Activated CD4-positive, alpha-beta T cell treated with anti-CD3 and anti-CD28 coated beads for 48 hours (primary cell): ENCODE results near the gene ATP7A.

Experiments
- DNase-seq: peaks from one replicate; pipeline ENCODE4 v3.0.0-alpha.2; 2020

Gene ATP7A

DNA sequence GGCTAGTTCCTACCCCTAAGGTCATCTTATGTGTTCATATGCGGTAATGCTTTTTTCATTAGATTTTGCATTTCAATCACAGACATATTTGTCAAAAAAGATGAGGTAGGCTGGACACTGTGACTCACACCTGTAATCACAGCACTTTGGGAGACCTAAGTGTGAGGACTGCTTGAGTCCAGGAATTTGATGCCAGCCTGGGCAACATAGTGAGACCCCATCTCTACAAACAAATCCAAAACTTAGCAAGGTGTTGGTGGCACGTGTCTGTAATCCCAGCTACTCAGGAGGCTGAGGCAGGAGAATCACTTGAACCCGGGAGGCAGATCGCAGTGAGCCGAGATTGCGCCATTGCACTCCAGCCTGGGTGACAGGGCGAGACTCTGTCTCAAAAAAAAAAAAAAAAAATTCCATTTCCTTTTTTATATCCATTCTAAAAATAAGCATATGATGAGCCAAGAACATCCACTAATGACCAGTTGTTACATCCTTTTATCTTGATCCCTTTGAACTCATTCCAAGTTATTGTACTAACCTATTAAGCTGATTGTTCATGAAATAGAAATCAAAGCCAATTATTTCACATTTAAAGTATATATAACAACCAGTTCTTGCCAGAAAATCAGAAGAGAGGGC lies 35.5 kb downstream of the ATP7A start:
- DNase-seq, result no peak

DNA sequence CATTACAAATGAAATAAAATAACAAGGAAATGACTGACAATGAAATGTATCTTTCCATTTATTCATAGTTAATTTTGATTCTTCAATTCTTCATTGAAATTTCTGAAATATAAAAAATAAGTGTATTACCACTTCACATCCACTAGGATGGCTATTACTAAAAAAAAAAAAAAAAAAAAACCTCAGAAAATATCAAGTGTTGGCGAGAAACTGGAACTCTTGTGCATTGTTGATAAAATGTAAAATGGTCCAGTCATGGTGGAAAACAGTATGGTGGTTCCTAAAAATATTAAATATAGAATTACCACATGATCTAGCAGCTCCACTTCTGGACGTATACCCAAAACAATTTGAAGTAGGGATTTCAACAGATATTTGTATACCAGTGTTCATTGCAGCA lies 36.1 kb downstream of the ATP7A start:
- DNase-seq, result no peak

DNA sequence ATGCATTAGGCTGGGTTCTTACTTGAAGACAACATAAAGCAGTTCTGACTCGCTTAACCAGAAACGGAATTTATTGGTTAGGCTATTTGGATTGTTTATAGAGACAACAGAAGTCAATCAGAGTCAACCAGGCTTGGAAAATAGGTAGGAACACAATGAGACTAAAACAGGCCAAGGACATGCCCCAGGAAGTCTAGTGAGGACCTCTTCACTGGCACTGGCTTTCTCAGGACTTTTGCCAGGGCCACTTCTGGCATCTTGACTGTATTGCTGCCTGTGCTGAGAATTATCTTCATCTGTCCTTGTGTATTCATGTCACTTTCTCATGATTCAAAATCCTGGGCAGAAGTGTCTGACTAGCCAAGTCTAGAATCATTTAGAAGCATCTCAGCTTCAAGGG lies 39.3 kb downstream of the ATP7A start:
- DNase-seq, result no peak

DNA sequence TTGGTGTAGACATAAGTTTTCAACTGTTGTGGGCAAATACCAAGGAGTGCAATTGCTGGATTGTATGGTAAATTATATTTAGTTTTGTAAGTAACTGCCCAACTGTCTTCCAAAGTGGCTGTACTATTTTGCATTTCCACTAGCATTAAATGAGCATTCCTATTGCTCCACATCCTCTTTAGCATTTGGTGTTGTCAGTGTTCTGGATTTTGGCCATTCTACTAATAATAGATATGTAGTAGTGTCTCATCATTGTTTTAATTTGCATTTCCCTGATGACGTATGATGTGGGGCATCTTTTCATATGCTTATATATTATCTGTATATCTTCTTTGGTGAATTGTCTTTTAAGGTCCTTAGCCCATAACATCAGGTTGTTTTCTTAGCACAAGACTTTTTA lies 41.7 kb downstream of the ATP7A start:
- no peak for DNase-seq

DNA sequence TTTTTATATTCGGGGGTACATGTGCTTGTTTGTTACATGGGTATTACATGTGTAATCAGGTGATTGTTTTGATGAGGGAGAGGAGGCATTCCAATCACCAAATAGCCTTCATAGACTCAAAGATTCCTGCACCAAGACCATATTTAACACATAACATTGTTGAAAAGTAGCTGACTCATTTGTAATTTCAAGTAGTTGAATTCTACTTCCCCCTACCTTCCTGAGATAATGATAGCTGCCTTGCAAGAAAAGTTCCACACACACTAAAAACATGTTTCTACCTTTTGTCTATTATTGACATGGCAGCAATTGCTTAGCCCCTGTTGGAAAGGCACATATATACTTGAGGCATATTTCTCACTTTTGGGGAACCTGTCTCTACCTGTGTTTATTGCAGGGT lies 42.8 kb downstream of the ATP7A start:
- no peak for DNase-seq

DNA sequence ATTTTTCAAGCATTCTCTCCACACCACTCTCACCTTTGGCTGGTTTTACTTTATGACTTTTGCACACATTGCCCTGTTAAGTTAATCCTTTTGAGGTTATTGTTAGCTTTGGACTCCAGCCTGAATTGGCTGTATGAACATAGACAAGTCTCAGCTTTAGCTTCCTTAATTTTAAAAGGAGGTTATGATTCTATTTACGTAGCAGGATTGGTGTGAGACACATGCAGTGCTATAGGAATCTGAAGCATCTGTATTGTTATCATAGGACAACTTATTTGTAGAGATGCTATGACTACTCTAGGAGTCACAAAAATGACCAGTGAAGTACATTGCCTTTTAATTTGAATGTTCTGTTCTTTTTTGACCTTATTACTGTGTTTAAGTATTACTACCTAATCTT lies 43.2 kb downstream of the ATP7A start:
- no peak for DNase-seq

DNA sequence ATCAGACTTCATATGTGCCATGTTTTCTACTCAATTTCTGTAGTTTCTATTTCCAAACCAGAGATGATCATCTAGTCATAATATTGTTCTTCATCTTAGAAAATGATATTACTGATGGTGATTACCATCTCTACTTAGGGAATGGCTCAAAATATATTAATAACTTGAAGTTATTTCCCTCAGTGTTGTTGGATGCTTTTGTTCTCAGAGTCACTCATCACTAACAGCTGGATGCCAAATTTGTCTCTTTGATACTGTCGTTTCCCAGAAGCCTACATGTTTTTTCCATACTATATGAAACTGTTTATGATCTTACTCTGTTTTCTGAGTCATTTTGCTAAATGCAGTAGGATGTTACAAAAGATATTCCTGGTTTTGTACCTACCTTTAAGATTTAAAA lies 50.1 kb downstream of the ATP7A start:
- no peak for DNase-seq

DNA sequence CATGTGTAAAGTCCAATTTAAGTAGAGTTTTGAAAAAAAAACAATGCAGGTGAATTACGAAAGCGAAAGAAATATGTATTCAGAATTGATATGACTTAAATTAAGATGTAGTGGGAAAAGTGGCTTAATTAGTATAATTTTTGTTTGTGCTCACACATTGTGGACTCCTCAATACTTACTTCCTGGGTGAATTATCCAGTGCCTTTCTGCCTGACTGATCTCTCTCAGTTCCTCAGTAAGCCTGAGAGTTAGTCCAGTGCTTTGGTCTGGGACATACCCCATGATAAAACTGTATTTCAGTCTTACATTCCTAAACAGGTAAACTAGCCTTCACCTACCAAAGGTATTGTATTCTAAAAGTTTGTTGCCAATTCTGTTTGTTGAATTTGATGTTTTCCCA lies 50.6 kb downstream of the ATP7A start:
- no peak for DNase-seq

DNA sequence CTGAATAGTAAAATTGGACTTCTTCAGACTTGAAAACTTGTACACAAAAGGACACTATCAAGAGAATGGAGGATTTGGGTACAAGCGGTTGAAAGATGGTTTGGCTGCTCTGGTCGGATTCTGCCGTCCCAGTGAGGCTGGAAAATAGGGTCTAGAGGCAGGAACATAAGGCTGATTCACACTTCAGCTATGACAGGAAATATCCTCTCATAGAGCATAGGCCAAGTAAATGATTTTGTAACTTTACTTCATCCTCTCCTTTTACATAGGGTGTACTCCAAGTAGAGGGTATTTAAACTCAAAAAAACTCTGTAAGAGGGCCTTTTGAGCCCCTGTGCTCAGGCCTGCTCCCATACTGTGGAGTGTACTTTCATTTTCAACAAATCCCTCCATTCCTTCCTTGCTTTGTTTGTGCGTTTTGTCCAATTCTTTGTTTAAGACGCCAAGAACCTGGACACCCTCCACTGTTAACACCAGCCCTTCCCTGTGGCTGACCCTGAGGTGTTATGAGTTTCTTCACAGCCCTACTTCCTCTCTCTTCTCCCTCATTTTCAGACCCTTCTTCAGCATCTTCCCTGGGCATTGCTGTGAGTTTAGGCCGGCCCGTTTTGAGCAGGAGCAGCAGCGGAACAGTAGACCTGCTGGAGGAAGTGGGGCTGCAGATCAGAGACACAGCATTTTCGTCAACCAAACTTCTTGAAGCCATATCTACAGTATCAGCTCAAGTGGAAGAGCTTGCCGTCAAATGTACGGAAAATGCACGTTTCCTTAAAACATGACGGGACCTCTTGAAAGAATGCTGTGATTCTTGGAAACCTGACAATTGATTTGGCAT lies 51.8 kb downstream of the ATP7A start:
- DNase-seq, result peak; percentile 10

DNA sequence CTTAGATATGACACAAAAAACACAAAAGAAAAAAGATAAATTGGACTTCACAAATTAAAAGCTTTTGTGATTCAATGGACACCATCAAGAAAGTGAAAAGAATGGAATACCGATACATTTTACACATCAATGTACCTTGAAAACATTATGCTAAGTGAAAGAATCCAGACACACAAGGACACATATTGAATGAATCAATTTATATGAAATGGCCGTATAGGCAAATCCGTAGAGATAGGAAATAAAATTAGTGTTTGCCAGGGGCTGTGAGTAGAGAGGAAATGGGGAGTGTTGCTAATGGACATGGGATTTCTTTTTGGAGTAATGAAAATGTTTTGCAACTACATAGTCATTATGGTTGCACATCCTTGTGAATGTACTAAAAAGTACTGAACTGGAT lies 55.9 kb downstream of the ATP7A start:
- no peak for DNase-seq

DNA sequence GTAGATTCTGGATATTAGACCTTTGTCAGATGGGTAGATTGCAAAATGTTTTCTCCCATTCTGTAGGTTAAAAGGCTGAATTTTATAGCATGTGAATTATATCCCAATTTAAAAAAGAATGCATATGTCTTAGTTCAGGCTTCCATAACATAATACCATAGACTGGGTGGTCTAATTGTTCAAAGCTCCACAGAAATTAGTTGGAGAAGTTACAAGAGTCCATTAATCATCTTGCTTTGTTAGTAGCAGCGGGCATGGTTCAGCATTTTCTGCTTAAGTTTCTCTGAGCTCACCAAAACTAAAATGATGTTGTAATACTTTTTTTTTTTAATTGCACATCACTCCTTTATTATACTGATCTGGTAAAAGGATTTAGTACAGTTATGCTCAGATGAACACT lies 57.1 kb downstream of the ATP7A start:
- no peak for DNase-seq

DNA sequence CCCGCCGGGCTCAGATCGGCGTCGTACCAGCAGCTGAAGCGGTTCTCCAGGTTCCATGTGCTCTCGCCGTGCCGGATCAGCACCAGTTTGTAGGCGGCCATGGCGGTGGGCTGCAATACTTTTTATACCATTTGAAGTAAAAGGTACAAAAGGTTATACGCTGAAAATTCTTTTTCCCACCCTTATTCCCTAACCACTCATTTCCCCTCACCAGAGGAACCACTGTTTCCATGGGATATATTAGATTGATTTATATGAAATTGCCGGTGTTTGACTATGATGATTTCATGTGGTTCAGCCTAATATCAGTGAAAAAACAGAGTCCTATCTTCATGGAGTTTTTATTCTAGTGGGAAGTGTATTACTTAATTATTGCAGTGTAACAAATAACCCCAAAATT lies 59.0 kb downstream of the ATP7A start, which contains the start of gene PGAM4:
TSS of gene PGAM4 (minus strand) at position 101 of the 400 bp plus-strand sequence. CDS start at position 101, 0 bp downstream.
- DNase-seq, result no peak

DNA sequence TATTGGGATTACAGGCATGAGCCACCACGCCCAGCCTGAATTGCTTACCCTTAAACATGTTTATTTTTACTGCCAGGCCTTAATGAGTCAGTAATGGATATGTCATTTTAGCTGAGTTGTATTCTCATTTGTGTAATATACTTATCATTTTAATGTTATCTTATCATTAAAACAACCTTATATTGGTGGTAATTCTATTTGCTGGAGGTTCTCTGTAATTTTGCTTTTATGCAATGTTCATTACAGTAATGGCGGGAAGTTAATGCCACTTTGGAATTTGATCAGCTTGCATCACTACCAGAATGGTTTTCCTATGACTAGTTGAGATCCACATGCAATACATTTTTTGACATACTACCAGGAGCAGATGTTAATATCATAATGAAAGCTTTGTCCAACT lies 65.3 kb downstream of the ATP7A start:
- DNase-seq, result no peak

DNA sequence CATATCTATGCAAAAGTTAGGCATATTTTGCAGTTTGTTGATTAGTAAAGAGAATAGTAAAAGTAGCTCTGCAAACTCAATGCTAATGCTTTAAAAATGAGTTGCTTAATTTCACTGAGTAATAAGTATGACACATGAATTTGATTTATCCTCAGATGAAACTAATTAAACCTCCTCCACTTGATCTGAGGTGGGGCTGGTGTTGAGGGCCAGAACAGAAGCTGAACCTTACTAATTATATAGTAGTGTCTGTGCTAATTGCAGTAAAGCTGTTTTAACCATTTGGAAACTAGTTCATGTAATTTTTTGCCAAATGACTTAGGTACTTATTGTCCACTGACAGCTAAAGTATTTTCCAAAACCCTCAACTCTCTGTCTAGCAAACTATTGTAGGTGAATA lies 66.6 kb downstream of the ATP7A start:
- DNase-seq, result no peak

DNA sequence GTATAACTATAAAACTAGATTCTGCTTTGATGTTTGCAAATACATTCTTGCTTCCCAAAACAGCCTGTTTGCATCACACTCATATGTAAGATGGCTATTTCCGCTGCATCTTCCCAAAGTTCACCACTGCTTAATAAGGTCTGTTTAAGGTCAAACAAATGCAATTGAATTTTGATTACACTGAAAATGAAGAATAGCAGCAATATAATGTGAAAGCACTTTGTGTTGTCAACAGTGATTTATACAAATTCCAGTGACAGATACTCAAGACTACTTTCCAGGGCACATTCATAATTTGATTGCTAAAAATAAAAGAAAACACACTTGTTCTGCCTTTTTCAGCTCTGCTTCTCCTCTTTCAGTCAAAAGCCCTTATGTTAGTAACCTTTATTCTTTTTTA lies 67.0 kb downstream of the ATP7A start:
- no peak for DNase-seq

DNA sequence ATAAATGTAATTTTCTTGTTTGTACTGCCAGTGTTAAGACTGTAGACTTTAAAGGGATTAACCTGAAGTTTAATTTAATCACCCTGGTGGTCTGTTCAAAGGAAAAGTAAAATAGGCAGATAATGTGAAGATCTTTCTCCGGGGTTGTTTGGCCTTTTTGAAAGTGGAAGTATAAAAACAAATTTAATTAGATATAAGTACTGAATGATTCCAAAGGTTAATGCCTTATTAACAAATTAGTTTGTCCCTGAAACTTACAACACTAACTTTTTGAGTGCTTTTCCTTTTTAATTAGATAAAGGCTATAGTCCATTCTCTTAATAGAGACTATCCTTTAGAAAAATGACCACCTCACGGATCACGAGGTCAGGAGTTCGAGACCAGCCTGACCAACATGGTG lies 69.4 kb downstream of the ATP7A start:
- DNase-seq, result no peak

DNA sequence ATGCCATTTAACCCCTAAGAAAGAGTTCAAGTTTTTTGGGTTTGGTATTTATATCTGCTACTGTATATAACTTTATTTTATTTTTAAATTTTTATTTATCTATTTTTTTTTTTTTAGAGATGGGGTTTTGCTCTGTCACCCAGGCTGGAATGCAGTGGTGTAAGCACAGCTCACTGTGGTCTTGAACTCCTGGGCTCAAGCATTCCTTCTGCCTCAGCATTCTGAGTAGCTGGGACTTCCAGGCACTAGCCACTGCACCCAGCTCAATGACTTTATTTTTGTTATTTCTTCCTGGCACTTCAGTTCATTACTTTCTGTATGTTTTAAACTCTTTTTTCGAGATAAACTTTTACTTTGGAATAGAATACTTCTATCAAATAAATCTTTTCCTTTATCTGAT lies 101.4 kb downstream of the ATP7A start:
- no peak for DNase-seq

DNA sequence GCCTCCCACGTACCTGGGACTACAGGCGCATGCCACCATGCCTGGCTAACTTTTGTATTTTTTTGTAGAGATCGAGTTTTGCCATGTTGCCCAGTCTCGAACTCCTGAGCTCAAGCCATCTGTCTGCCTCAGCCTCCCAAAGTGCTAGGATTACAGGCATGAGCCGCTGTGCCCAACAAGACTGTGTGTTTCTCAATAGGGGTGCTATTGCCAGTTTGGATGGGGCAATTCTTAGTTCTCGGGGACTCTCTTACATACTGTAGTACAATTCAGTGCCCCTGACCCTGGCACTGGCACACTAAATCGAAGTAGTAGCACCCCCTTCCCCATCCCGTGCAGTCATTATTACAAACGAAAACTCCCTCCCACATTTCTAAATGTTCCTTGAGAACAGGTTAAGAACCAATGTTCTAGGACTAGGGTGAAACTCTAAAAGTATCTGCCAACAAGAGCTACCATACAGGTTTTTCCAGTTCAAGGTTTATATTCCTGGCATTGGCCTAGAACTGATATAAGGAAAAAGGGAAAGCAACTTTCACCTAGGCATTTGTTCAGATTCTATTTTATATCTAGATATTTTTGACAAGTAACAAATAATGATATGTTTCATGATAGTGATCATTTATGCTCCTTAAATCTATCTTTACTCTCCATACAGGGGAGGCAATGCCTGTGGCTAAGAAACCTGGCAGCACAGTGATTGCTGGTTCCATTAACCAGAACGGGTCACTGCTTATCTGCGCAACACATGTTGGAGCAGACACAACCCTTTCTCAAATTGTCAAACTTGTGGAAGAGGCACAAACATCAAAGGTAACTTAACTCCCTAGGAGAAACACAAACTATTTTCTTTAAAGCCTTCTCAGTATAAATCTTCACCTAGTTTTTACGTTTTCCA lies 109.3 kb downstream of the ATP7A start:
- no peak for DNase-seq

DNA sequence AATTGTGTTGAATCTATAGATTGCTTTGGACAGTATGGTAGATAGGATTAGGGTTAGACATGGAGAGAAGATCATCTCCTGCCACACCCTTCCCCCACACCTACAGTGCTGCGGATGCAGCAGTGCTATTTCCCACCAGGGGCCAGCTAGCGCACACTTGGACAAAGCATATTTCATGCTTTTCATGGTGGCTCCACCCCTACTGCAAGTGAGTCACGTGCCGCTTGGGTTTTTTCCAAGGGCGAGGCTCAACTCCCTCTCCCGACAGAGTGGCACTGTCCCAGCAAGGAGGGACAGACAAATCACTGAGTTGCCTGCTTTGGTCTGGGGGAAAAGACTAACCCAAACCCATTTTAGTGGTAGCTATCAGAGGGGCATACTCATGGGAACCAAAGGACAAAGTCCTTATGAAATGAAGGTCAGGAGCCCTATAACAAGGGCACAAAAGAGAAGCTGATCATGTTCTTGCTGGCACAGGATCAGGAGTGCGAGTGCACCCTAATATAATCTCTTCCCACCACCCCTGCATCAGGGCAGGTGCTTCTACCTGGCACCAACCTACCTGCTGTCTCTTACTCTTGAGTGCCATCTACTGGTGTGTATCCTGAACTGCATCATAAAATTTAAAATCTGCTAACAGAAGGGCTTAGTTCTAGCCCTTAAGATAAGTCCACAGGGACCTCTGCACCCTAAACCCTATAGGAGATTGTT lies 114.0 kb downstream of the ATP7A start:
- peak; percentile 9 for DNase-seq

DNA sequence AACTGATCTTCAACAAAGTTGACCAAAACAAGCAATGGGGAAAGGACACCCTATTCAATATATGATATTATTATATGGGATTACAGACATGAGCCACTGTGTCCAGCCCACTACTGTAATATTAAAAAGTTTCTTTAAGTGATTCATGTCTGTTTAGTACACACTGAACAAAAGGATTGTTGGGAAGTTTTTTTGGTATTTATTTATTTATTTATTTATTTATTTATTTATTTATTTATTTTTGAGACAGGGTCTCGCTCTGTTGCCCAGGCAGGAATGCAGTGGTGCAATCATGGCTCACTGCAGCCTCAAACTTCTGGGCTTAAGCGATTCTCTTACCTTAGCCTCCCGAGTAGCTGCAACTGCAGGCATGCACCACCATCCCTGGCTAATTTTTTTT lies 117.3 kb downstream of the ATP7A start:
- no peak for DNase-seq

DNA sequence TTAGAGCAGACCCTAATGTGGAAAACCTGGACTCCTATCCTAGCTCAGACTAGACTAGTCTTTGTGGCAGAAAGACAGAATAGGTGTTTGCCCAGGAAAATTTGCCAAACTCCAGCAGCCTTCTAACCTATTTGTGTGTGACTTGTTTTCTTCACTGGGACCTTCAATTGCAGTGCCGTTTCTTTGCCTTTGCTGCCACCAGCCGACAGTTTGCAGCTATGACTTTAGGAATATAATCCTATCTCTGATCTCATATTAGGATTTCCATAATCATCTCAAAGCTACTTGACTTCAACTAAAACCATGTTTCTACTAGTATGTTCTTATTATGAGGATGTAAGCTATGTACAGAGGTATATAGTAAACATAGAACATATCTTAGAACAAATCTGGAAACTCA lies 119.2 kb downstream of the ATP7A start:
- peak; percentile 9 for DNase-seq

DNA sequence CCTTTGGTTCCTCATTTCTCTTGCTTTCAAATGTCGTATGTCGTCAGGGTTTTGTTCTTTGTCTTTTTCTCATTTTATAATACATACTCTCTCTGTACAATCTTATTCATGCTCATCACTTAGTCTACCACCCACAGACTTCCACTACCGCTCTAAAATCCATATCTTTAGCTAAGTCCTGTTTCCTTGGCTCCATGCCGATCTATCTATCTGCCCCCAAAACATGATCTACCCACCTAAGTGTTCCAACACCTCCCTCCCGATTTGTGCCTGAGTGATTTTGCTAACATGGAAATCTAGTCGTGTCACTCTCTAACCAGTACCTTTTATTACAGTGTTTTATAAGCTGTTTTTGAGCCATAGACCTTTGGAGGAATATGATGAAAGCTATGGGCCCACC lies 124.6 kb downstream of the ATP7A start:
- no peak for DNase-seq

DNA sequence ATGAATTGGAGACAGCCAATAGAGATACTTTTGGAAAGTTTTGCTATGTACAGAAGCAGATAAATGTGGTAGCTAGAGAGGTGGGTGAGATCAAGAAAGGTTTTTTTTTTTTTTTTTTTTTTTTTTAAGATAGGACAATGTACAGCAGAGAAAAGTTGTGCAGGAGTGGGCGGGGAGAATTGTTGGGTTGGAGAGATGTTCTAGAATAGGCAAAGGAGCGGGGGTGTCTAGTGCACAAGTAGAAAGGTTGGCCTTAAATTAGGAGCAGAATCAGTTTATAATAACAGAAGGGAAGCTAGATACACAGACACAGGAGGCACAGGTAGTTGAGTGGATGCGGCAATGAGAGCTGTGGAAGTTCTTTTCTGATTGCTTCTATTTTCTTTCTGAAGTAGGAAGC lies 127.4 kb downstream of the ATP7A start:
- DNase-seq, result no peak
